IMR-90 (cell line): ENCODE data around the gene ASB13. TPM values are rescaled to one million over a fixed set of nuclear protein-coding genes. Genes with fewer than 3 reads are reported as not detected.

Experiments
- ATAC-seq: fragments of 200-7000 bp; cut with Tn5 transposase; 2 replicates; pipeline ENCODE4 v1.9.1; 2020; ENCODE audit warnings: low read depth, mild to moderate bottlenecking, moderate library complexity
- BruUV-seq: library from RNA; stranded (reverse); fragments of 400-500 nt; replicated peaks from 2 replicates; lab custom pipeline; 2021; lab: Mats Ljungman, UMichigan
- CTCF ChIA-PET: fragments of 300-600 bp; formaldehyde crosslinking; extraction: SDS; loops from one replicate; lab custom pipeline; 2021; ENCODE audit warnings: antibody characterized with exemption; lab: Yijun Ruan, JAX
- POLR2A ChIA-PET: fragments of 300-600 bp; sonication (Branson Sonifier 250); formaldehyde crosslinking; loops from one replicate; lab custom pipeline; 2022; ENCODE audit warnings: antibody characterized with exemption; ENCODE audit not compliant: unreplicated experiment; lab: Charles Lee
- DNase-seq: peaks from one replicate; pipeline ENCODE4 v3.0.0; 2013
- H2AFZ ChIP-seq: replicated peaks from 2 replicates; pipeline ENCODE3; 2013; ENCODE audit warnings: low read length, mild to moderate bottlenecking; ENCODE audit not compliant: poor library complexity
- H2AK5ac ChIP-seq: 2 replicates; pipeline ENCODE4 v1.6.1; 2013; ENCODE audit warnings: low read depth, low read length, inconsistent platforms
- H2AK9ac ChIP-seq: replicated peaks from 2 replicates; pipeline ENCODE3; 2013; ENCODE audit warnings: mild to moderate bottlenecking, low read depth, low read length, moderate library complexity; ENCODE audit not compliant: poor library complexity
- H2BK120ac ChIP-seq: 2 replicates; pipeline ENCODE4 v1.6.1; 2013; ENCODE audit warnings: low read depth, low read length, inconsistent platforms
- H2BK15ac ChIP-seq: 3 replicates; pipeline ENCODE4 v1.6.1; 2013; ENCODE audit warnings: low read depth, low read length, inconsistent platforms
- H2BK20ac ChIP-seq: 2 replicates; pipeline ENCODE4 v1.6.1; 2013; ENCODE audit warnings: low read depth, mild to moderate bottlenecking, inconsistent platforms, low read length, moderate library complexity
- H2BK5ac ChIP-seq: 2 replicates; pipeline ENCODE4 v1.6.1; 2013; ENCODE audit warnings: mild to moderate bottlenecking, low read depth, low read length, inconsistent platforms; ENCODE audit not compliant: poor library complexity, severe bottlenecking
- H3K14ac ChIP-seq: replicated peaks from 2 replicates; pipeline ENCODE4 v1.6.1; 2013; ENCODE audit warnings: low read depth, low read length, inconsistent platforms
- H3K18ac ChIP-seq: 2 replicates; pipeline ENCODE4 v1.6.1; 2013; ENCODE audit warnings: low read depth, low read length, control low read depth
- H3K23ac ChIP-seq: 2 replicates; pipeline ENCODE4 v1.6.1; 2013; ENCODE audit warnings: low read depth, low read length, inconsistent platforms
- H3K27ac ChIP-seq: 2 replicates; pipeline ENCODE4 v1.5.1; 2013; ENCODE audit warnings: mild to moderate bottlenecking, control low read depth, low read length; ENCODE audit not compliant: insufficient read depth
- H3K27me3 ChIP-seq: 2 replicates; pipeline ENCODE4 v1.6.1; 2013; ENCODE audit warnings: low read length; ENCODE audit not compliant: control insufficient read depth, insufficient read depth
- H3K36me3 ChIP-seq: 2 replicates; pipeline ENCODE4 v1.6.1; 2013; ENCODE audit warnings: low read length, mixed read lengths; ENCODE audit not compliant: control insufficient read depth, insufficient read depth
- H3K4ac ChIP-seq: 2 replicates; pipeline ENCODE4 v1.6.1; 2013; ENCODE audit warnings: low read depth, low read length, inconsistent platforms
- H3K4me1 ChIP-seq: 2 replicates; pipeline ENCODE4 v1.6.1; 2013; ENCODE audit warnings: low read length, mixed read lengths; ENCODE audit not compliant: control insufficient read depth, insufficient read depth
- H3K4me2 ChIP-seq: 2 replicates; pipeline ENCODE4 v1.6.1; 2013; ENCODE audit warnings: low read depth, mild to moderate bottlenecking, control low read depth, low read length, moderate library complexity
- H3K4me3 ChIP-seq: 2 replicates; pipeline ENCODE4 v1.5.1; 2013; ENCODE audit warnings: low read depth, mild to moderate bottlenecking, control low read depth, low read length, moderate library complexity; ENCODE audit not compliant: insufficient read depth
- H3K56ac ChIP-seq: 2 replicates; pipeline ENCODE4 v1.6.1; 2013; ENCODE audit warnings: low read length, inconsistent platforms; ENCODE audit not compliant: insufficient read depth; ENCODE audit errors: extremely low read depth
- H3K79me1 ChIP-seq, 2 experiments: 2 replicates each; pipeline ENCODE4 v1.6.1; 2013; ENCODE audit warnings: low read length in 2 of 2, inconsistent platforms in 1 of 2, low read depth in 1 of 2
- H3K9ac ChIP-seq: 2 replicates; pipeline ENCODE4 v1.6.1; 2013; ENCODE audit warnings: low read depth, low read length, control low read depth
- H3K9me1 ChIP-seq: 2 replicates; pipeline ENCODE4 v1.6.1; 2013; ENCODE audit warnings: low read length, inconsistent platforms; ENCODE audit not compliant: insufficient read depth
- H3K9me3 ChIP-seq: 2 replicates; pipeline ENCODE4 v1.6.1; 2013; ENCODE audit warnings: low read length; ENCODE audit not compliant: control insufficient read depth, insufficient read depth
- H4K20me1 ChIP-seq: 2 replicates; pipeline ENCODE4 v1.6.1; 2013; ENCODE audit warnings: low read length, inconsistent platforms; ENCODE audit not compliant: insufficient read depth
- H4K5ac ChIP-seq: 2 replicates; pipeline ENCODE4 v1.6.1; 2013; ENCODE audit warnings: mild to moderate bottlenecking, low read depth, low read length, control low read depth
- H4K8ac ChIP-seq, 2 experiments: 2 replicates each; pipeline ENCODE4 v1.6.1; 2013; ENCODE audit warnings: low read depth in 2 of 2, low read length in 2 of 2, control low read depth in 1 of 2, inconsistent platforms in 1 of 2
- H4K91ac ChIP-seq: 2 replicates; pipeline ENCODE4 v1.6.1; 2013; ENCODE audit warnings: low read depth, low read length, inconsistent platforms; ENCODE audit not compliant: insufficient read depth
- WGBS, 2 experiments: methylation state at CpG; one replicate each; pipeline versions ENCODE4 v1.1.5 to v1.1.7; 2013; ENCODE audit warnings: missing lambda C conversion rate in 2 of 2; ENCODE audit not compliant: insufficient read length in 1 of 2; ENCODE audit errors: extremely low coverage in 2 of 2; 5-methylcytosine and 5-hydroxymethylcytosine counted together
- dilution Hi-C: fragments of 300-500 bp; cut with HindIII; formaldehyde crosslinking; loops from one replicate; pipeline ENCODE4 v1.14.3; 2018; ENCODE audit warnings: low sequenced_read_pairs; ENCODE audit not compliant: unreplicated experiment
- in situ Hi-C: fragments of 300-500 bp; cut with MboI; formaldehyde crosslinking; loops from 3 replicates; pipeline ENCODE4 v1.14.3; 2019; ENCODE audit warnings: low sequenced_read_pairs, inconsistent platforms, mixed read lengths
- intact Hi-C: fragments of 100-400 bp; cut with micrococcal nuclease; formaldehyde crosslinking; loops from 2 replicates; pipeline ENCODE4 v1.10.0; 2022
- polyA plus RNA-seq, 3 experiments: library from polyadenylated mRNA; depleted of rRNA; stranded (reverse); fragments of >200 nt; gene quantifications; 2 replicates each; pipeline ENCODE4 v1.2.3, GENCODE V29; 2012; ENCODE audit warnings: low replicate concordance in 1 of 3
- total RNA-seq: library from RNA; depleted of rRNA; stranded (reverse); fragments of >200 nt; gene quantifications from 2 replicates; pipeline ENCODE4 v1.2.3, GENCODE V29; 2012
- TF ChIP-seq, protein P1 (sequence below): conservative IDR thresholded peaks from 2 replicates; pipeline ENCODE4 v1.5.1; 2012; ENCODE audit warnings: mild to moderate bottlenecking, low read depth, low read length, improper control_type of control experiment

The ASB13 gene
- total and polyA plus RNA-seq, 2 of the 4 experiments (the other 2 are of a cell fraction) = 4.6 to 6.3 TPM

DNA sequence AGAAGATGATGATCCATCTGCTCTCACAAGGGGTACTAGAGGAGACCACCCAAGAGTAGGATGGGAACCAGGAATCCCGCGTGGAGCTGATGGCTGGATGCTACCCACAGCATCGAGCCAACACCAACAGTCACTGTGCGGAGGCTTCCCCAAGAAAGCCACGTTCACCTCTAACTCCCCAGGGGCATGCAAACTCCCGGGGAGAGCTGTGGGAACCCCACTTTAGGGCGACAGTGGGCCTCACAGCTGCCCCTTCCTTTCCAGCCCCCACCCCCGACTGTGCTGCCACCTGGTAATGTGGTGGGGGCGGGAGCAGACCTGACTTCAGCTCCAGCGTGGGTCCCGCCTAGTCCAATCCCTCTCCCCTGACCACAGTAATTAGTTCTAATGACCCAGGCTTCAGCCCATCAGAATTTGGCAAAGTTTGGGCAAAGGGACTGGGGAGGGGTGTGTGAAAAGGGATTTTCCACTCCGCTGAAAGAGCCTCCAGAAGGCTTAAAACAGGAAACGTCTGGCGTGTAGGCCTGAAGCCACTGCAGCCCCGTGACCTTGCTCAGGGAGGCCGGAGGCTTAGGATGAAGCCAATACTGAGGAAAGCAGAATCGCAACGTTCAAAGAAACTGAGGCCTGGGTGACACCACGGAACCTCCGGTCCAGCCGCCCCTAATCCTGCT, 20.3 kb downstream of the ASB13 start:
- H3K79me1 ChIP-seq = no peaks in the 10 kb centered on the region
- no peak overlapping the region for H3K9ac ChIP-seq
- no peak overlapping the region for H3K4me2 ChIP-seq
- dilution Hi-C loops = no loop called here
- intact Hi-C loops = no loop called here
- no peaks in the 10 kb centered on the region for H3K4me1 ChIP-seq
- no peaks in the 10 kb centered on the region for H3K9me3 ChIP-seq
- no peak overlapping the region for H2BK5ac ChIP-seq
- peaks cover 25% of the 10 kb centered on the region for H3K36me3 ChIP-seq
- ATAC-seq = no peak
- no peaks in the 10 kb centered on the region for H3K27me3 ChIP-seq
- no peak overlapping the region for H3K56ac ChIP-seq
- no peak overlapping the region for H4K8ac ChIP-seq
- no peak overlapping the region for H3K14ac ChIP-seq
- no peak for DNase-seq
- no peak overlapping the region for H2BK15ac ChIP-seq
- in situ Hi-C loops = no loop called here
- TF ChIP-seq, protein P1, sequence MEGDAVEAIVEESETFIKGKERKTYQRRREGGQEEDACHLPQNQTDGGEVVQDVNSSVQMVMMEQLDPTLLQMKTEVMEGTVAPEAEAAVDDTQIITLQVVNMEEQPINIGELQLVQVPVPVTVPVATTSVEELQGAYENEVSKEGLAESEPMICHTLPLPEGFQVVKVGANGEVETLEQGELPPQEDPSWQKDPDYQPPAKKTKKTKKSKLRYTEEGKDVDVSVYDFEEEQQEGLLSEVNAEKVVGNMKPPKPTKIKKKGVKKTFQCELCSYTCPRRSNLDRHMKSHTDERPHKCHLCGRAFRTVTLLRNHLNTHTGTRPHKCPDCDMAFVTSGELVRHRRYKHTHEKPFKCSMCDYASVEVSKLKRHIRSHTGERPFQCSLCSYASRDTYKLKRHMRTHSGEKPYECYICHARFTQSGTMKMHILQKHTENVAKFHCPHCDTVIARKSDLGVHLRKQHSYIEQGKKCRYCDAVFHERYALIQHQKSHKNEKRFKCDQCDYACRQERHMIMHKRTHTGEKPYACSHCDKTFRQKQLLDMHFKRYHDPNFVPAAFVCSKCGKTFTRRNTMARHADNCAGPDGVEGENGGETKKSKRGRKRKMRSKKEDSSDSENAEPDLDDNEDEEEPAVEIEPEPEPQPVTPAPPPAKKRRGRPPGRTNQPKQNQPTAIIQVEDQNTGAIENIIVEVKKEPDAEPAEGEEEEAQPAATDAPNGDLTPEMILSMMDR = no peak
- no peak overlapping the region for H4K91ac ChIP-seq
- CTCF ChIA-PET = no interaction called here
- no peak overlapping the region for H2BK20ac ChIP-seq
- no peak overlapping the region for H3K4ac ChIP-seq
- no peak overlapping the region for H3K4me3 ChIP-seq
- H2AK9ac ChIP-seq = no peak overlapping the region
- no peak overlapping the region for H2BK120ac ChIP-seq
- no TSS peak for BruUV-seq
- H3K18ac ChIP-seq = no peak overlapping the region
- no peak overlapping the region for H2AK5ac ChIP-seq
- POLR2A ChIA-PET = no interaction called here
- H4K5ac ChIP-seq = no peak overlapping the region
- no peaks in the 10 kb centered on the region for H4K20me1 ChIP-seq
- no peak overlapping the region for H3K27ac ChIP-seq
- H3K9me1 ChIP-seq = no peaks in the 10 kb centered on the region
- no peak overlapping the region for H2AFZ ChIP-seq
- no peak overlapping the region for H3K23ac ChIP-seq
- WGBS, 2 experiments = 92% methylated on average over 9 of the region's 21 CpGs; no CpG with 5 or more reads in 1 of the 2 experiments
